NK-92 treated with Interleukin-12 subunit alpha and Interleukin-12 subunit beta, amount 100 ng/mL, for 24 hours (cell line): ENCODE data around the gene PPP6R3.
"Not testable (repeated sequence)": the region's sequence is repeated elsewhere in the genome, so short reads cannot be mapped to it uniquely, and the experiment has no call there.

ENCODE experiments used
- DNase-seq: peaks from one replicate; lab custom pipeline; 2025; lab: John Stamatoyannopoulos, UW

Gene PPP6R3

DNA sequence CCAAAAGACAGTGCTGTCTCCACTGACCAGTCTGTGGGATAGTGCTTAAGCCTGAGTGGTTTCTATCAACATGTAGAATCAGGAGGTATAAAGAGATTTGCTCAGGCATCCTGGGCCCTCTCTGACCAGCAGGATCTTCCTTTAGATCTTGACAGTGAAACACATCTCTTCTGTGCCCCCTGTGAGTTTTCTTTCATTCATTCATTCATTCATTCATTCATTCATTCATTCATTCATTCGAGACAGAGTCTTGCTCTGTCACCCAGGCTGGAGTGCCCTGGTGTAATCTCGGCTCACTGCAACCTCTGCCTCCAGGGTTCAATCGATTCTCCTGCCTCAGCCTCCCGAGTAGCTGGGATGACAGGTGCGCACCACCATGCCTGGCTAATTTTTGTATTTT lies 26.4 kb upstream of the PPP6R3 start:
- not testable (repeated sequence) for DNase-seq

DNA sequence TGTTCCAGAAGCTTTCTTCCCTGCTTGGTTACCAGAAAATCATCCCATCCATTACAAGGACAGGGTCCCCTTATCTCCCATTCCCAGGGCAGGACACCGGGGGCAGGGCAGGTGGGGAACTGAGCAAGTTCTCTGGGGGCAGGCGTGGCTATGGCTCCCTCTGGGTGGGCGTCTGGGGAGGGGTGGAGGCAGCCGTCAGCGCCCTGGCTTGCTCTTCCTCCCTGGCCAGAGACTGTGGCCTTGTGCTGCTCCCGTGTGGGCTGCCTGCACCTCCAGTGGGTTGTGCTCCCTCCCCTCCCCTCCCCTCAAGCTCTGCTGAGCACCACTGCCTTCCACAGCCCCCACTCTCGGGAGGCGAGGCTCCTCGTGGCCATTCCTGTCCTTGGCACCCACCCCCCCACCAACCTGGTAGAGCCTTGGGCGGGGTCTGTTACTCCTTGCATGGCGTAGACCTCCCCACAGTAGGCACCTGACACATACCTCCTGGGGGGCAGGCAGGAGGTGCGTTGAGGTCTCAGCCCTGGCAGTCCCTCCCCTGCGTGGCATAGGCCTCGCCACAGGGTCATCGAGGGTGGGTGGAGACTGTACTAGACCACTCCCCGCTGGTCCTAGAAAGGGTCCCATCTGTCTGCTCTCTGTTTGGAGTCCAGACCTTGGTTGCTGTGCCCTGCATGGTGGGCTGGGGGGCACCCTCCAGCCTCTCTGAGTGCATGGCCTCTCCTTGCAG lies 24.2 kb upstream of the PPP6R3 start:
- no peak for DNase-seq

DNA sequence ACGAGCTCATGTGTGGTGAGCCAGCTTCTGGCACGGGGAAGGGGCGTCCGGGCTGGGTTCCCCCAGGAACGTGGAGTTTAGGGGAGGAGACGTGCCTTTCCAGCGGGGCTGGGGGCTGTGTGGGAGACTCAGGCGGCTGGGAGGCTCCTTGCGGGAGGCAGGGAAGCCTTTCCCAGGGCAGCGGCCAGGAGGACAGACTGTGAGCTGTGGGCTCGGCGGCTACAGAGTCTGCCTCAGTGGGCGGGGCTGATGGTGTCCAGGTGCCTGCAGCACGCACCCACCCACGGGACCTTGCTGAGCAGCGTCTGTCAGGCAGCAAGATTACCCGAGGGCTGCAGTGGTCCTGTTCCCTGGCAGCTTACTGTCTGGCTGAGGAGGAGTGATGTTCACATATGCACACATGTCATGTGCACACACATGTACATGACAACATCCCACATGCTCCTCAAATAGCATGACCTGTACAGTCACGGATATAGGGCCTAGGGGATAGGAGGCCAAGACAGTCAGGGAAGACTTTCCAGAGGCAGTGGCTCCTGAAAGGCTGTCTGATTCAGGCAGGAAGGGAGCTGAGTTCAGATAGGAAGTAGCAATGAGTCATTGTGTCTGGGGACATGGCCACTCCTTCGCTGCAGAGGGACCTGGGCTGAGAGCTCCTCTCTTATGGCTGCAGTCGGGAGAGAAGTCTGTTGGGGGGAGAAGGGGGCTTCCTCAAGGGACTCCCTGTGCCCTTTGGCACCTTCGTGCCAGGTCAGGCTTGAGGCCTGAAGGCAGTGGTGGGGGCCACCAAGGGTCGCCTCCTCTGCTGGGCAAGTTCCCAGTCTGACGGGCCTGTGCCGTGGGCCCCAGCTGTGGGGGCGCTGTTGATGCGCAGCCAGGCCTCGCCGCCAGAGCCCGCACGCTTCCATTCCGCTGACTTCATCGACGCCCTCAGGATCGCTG lies 23.3 kb upstream of the PPP6R3 start:
- no peak for DNase-seq

DNA sequence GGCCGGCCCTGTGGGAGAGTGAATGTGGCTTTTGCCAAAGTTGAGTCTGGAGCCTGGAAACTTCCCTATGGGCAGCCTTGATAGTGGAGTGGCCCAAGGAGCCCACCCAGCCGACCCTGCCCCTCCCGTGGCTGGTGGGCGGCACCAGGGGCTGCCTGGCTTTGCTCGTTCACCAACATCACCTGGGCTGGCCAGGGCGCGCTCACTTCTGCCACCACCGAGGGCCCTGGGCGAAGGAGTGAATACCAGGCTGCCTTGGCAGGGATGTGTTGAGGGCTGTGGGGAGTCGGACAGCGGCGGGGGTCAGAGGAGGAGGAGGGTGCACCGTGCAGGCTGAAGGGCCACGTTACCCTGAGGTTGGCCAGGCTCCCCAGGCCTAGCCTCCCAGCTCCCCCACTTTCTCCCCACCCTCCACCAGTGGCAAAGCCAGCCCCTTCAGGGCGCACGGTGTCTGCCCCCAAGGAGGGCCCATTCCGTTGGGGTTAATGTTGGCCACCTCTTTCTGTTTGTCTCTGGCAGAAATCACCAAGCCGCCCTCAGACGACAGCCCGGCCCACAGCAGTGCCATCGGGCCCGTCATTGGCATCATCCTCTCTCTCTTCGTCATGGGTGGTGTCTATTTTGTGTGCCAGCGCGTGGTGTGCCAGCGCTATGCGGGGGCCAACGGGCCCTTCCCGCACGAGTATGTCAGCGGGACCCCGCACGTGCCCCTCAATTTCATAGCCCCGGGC lies 22.5 kb upstream of the PPP6R3 start:
- no peak for DNase-seq

DNA sequence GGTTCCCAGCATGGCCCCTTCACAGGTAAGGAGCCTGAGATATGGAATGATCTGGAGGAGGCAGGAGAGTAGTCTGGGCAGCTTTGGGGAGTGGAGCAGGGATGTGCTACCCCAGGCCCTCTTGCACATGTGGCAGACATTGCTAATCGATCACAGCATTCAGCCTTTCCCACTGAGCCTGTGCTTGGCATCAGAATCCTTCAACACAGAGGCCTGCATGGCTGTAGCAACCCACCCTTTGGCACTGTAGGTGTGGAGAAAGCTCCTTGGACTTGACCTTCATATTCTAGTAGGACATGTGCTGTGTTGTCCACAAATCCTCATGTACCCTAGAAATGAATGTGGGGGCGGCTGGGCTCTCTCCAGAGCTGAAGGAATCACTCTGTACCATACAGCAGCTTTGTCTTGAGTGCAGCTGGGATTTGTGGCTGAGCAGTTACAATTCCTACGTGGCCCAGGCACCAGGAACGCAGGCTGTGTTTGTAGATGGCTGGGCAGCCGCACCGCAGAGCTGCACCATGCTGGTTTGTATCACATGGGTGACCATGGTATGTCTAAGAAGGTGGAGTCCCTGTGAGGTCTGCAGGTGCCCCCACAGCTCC lies 21.8 kb upstream of the PPP6R3 start:
- DNase-seq = no peak

DNA sequence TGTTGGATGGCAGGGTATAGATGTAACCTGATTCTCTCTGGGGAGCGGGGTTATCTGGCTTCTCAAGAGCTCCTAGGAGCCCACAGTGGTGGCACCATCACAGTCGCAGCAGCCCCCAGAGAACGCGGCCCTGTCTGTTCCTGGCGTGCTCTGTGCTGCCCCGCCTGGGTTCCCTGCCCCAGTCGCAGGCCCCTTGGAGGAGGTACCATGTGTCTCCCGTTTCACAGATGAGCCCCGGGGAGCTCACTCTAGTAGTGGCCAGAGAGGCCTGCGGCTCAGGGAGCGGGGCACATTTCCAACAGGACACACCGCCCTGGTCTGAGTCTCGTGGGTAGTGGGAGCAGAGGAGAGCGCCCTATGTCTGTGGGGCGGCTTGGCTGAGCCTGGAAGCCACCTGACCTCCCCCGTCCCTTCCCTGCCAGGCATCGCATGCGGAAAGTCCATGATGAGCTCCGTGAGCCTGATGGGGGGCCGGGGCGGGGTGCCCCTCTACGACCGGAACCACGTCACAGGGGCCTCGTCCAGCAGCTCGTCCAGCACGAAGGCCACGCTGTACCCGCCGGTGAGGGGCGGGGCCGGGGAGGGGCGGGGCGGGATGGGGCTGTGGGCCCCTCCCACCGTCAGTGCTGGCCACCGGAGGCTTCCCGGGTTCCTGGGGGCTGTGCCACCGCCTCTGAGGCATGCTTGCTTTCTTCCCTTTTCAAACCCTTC lies 21.0 kb upstream of the PPP6R3 start:
- no peak for DNase-seq

DNA sequence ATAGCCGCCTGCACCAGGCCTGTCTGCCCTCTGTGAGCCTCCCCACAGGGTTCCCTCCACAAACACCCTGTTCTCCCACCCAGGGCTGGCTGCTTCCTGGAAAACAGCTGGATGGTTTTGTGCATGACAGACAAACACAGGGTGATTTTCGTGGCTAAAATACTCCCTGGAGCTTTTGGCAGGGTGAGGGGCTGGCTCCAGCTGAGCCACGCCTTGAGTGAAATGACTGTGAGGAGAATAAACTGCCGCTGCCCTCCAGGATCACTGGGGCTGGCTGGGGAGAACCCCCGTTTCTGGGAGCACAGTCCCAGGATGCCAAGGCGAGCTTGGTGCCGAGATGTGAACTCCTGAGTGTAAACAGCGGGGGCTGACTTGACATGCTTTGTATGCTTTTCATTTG lies 20.3 kb upstream of the PPP6R3 start:
- DNase-seq = no peak

DNA sequence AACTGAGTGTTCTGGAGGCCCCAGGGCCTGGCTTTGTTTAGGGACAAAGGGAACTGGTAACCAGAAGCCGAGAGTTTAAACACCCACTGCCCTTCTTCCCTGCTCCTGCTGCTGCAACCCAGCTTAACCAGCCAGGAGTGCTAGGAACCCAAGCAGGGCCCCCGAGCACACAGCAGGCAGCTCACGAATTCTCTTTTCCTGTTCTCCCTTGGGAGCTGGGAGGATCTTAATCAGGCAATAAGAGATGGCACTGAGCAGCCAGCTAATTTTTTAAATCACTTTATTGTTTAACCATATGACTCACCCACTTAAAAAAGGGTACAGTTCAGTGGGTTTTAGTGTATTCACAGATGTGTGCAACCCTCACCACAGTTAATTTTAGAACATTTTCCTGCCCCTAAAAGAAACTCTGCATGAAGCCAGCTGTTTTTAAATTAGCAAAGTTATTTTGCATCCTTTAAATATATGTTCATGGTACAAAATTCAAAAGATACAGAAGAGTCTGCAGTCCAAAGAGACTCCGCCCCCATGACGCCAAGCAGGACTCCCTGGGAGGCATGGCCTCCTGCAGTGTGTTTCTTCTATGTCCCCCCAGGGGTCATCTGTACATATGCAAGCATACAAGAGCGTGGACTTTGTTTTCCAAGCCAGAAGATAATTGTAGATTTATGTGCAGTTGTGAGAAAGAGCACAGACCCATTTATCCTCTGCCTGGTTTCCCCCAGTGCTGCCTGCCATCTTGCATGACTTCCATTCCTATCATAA lies 18.9 kb upstream of the PPP6R3 start:
- DNase-seq = no peak

DNA sequence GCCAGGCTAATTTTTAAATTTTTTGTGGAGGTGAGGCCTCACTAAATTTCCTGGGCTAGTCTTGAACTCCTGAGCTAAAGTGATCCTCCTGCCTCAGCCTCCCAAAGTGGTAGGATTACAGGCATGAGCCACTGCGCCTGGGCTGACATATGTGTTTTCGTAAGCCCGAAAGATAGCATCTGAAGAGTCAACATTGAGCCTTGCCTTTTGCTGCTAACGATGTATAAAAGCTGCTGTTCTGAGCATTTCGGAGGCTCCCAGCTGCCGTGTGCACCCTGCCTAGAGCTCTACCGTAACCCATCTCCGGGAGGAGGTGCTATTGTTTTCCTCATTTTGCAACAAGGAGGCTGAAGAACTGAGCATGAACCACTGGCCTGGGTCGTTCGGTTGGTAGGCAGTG lies 18.1 kb upstream of the PPP6R3 start:
- no peak for DNase-seq

DNA sequence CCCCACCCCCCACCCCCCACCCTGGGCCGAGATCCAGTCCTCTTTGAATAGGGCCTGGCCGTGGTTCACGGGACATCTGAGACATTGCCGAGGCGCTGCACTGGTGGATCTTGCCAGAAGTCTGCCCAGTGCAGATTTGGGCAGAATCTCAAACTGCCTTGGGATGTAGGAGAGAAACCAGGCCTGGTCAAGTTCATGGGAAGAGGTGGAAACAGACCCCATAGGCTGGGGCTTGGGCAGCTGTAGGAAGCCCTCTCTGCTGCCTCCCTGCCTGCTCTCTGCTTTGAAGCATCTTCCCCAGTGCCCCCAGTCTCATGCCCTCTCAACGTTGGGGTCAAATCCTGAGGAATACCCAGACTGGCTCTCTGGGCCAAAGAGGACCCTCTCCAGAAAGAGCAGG lies 16.0 kb upstream of the PPP6R3 start:
- no peak for DNase-seq

DNA sequence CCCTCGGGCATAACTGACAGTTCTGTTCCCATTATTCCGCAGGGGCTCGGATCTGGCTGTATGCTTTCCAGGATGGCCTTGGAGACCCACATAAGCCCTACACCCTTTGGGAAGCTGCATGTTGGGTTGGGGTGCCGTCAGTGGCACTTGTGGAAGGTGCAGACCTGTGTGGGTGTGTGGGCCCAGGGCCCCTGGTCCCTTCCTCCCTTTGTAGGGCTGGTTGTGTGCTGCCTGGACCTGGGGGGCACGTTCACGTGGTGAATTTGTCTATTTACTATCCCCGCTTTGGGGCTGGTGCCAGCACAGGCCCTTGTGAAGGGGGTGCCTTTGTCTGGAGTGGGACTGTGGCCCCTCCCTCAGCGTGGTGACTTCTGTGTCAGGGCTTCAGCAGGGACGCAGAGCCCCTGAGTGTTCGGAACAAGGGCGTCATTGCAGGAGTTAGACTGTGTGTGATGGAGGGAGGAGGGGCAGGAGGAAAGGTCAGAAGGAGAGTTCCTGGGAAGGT lies 15.0 kb upstream of the PPP6R3 start:
- no peak for DNase-seq

DNA sequence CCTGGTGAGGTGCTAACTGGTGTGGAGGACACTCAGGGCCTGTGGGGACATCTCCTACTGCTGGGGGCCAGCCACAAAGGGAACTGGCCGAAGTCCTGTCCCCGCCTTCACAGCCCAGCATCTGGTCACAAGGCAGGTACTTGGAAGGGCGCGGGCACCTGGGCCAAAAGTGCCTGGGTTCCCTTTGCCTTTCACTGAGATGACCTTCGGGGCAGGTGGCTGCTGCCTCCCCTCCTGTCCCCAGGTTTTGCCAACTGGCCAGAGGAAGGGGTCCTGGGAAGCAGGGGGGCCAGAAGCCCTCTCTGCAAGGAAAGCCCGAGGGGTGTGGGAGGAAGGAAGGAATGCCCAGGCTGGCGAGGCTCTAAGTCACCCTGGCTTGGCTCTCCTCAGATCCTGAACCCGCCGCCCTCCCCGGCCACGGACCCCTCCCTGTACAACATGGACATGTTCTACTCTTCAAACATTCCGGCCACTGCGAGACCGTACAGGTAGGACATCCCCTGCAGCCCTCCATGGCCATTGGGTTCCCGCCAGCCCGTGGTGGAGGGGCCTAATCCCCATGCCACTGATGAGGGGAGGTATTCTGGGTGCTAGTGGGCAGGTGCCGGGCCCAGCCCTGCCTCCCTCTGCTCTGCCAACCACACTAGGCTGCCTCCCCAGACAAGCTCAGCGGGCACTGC lies 14.4 kb upstream of the PPP6R3 start:
- no peak for DNase-seq

DNA sequence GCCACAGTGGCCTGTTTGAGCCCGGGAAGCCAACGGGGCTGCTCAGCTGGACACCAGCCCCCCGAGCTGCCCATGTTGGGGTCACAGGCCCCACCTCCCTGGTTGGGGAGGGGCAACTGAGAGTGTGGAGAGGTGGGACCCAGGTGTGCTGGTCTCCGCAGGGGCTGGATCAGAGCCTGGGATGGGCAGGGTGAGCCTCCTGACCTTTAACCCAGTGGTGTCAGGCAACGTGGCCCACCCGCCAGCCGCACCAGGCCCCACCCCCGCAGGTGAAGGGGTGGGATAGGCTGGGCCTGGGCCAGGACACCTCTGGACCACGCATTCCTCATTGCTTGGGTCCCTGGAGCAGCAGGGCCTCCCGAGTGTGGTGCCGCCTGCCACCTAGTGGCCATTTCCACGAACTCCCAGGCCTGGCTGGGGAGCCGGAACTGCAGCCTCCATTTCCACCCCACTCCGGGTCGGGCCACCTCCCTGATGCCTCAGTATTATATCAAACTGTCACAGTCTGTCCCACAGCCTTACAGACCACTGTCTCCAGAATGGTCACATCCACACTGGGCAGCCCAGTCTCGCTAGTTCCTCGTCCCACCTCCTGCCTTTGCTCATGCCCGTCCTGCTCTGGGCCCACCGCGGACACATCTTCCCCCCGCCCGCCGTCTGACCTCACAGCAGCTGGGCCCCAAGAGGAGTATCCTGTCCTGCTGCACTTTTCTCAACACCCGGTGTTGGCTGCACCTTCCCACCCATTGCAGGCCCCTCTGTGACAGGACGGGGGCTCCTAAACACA lies 13.3 kb upstream of the PPP6R3 start:
- peak; percentile 56 for DNase-seq

DNA sequence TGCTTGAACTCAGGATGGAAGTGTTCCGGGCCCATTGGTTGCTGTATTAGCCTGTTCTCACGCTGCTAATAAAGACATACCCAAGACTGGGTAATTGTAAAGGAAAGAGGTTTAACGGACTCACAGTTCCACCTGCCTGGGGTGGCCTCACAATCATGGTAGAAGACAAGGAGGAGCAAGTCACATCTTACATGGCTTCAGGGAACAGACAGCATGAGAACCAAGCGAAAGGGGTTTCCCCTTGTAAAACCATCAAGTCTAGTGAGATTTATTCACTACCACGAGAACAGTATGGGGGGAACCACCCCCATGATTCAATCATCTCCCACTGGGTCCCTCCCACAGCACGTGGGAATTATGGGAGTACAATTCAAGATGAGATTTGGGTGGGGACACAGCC lies 12.6 kb upstream of the PPP6R3 start:
- not testable (repeated sequence) for DNase-seq

DNA sequence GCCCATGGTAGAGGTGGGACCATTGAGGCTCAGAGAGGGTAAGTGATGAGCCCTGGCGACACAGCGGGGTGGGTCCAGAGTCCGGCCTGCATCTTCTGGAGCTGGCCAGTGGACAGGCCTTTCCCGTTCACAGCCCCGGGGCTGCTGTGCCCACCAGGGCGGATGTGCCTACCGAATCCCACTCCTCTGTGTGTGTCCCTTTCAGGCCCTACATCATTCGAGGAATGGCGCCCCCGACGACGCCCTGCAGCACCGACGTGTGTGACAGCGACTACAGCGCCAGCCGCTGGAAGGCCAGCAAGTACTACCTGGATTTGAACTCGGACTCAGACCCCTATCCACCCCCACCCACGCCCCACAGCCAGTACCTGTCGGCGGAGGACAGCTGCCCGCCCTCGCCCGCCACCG lies 11.9 kb upstream of the PPP6R3 start:
- DNase-seq = no peak

DNA sequence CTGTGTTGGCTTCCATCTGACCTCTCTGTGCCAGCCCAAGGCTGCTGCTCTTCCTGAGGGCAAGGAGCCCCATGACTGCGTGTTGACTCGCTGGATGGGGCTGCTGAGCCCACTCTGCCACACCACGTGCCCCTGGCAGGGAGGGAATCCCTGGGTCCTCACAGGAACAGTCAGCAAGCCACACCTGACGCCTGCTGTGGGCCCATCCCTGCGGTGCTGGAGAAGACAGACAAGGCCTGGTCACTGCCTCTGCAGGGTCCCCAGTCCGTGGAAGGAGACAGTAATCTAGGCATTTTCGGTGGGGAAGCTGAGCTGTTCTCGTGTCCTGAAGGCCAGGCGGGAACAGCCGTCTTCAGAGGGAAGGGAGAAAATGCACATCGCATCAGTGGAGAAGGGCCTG lies 10.6 kb upstream of the PPP6R3 start:
- no peak for DNase-seq

DNA sequence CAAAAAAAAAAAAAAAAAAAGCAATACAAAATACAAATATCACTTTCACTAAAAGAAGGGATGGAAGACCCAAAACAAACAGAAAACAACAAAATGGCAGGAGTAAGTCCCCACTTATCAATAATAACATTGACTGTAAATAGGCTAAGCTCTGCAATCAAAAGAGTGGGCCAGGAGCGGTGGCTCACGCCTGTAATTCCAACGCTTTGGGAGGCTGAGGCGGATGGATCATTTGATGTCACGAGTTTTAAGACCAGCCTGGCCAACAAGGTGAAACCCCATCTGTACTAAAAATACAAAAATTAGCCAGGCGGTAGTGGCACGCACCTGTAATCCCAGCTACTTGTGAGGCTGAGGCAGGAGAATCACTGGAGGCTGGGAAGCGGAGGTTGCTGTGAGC lies 9.8 kb upstream of the PPP6R3 start:
- DNase-seq = no peak

DNA sequence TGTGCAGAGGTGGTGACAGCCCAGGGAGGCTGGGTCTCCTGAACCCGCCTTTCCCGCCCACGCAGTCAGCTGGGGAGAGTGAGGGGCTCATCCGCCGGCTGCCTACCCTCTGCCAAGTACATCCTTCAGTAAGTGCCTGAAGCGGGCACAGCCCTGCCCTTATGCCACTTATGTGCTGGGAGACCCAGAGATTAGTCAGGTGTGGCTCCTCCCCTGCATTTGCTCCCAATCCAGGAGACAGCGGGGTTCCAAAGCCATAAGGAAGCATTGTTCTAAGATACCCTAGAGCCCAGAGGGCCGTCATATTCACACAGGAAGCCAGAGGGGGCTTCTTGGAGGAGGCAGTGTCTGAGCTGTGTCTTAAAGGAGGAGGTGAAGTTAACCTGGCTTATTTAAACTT lies 5.8 kb upstream of the PPP6R3 start:
- no peak for DNase-seq

DNA sequence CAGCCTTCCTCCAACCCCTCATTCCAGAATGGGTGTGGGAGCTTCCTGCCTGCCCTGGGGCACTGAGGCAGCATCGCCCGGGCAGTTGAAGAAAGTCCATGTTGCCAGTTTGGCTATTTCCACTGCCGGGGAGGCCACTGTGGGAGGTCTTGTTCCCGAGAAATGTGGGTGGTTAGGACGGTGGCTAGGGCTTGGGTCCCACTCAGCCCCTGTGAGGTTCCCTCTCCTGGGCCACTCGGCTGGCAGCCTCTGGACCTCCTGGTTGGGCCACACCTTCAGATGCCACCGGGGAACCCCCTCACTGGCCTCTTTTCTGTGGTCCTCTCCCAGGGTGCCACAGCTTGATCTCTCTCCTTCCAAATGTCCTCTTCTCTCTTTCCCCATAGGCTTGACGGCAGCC lies 5.1 kb upstream of the PPP6R3 start:
- no peak for DNase-seq
